IMR-90 (cell line): ENCODE measurements around the gene KCNN4. TPM values are rescaled to one million over a fixed set of nuclear protein-coding genes. Genes with fewer than 3 reads are reported as not detected.
"Not testable (repeated sequence)": the region's sequence is repeated elsewhere in the genome, so short reads cannot be mapped to it uniquely, and the experiment has no call there.

Source experiments
- ATAC-seq: fragments of 200-7000 bp; cut with Tn5 transposase; 2 replicates; pipeline ENCODE4 v1.9.1; 2020; ENCODE audit warnings: low read depth, mild to moderate bottlenecking, moderate library complexity
- BruUV-seq: library from RNA; stranded (reverse); fragments of 400-500 nt; replicated peaks from 2 replicates; lab custom pipeline; 2021; lab: Mats Ljungman, UMichigan
- CTCF ChIA-PET: fragments of 300-600 bp; formaldehyde crosslinking; extraction: SDS; loops from one replicate; lab custom pipeline; 2021; ENCODE audit warnings: antibody characterized with exemption; lab: Yijun Ruan, JAX
- POLR2A ChIA-PET: fragments of 300-600 bp; sonication (Branson Sonifier 250); formaldehyde crosslinking; loops from one replicate; lab custom pipeline; 2022; ENCODE audit warnings: antibody characterized with exemption; ENCODE audit not compliant: unreplicated experiment; lab: Charles Lee
- DNase-seq: peaks from one replicate; pipeline ENCODE4 v3.0.0; 2013
- H2AFZ ChIP-seq: replicated peaks from 2 replicates; pipeline ENCODE3; 2013; ENCODE audit warnings: low read length, mild to moderate bottlenecking; ENCODE audit not compliant: poor library complexity
- H2AK5ac ChIP-seq: 2 replicates; pipeline ENCODE4 v1.6.1; 2013; ENCODE audit warnings: low read depth, low read length, inconsistent platforms
- H2AK9ac ChIP-seq: replicated peaks from 2 replicates; pipeline ENCODE3; 2013; ENCODE audit warnings: mild to moderate bottlenecking, low read depth, low read length, moderate library complexity; ENCODE audit not compliant: poor library complexity
- H2BK120ac ChIP-seq: 2 replicates; pipeline ENCODE4 v1.6.1; 2013; ENCODE audit warnings: low read depth, low read length, inconsistent platforms
- H2BK15ac ChIP-seq: 3 replicates; pipeline ENCODE4 v1.6.1; 2013; ENCODE audit warnings: low read depth, low read length, inconsistent platforms
- H2BK20ac ChIP-seq: 2 replicates; pipeline ENCODE4 v1.6.1; 2013; ENCODE audit warnings: low read depth, mild to moderate bottlenecking, inconsistent platforms, low read length, moderate library complexity
- H2BK5ac ChIP-seq: 2 replicates; pipeline ENCODE4 v1.6.1; 2013; ENCODE audit warnings: mild to moderate bottlenecking, low read depth, low read length, inconsistent platforms; ENCODE audit not compliant: poor library complexity, severe bottlenecking
- H3K14ac ChIP-seq: replicated peaks from 2 replicates; pipeline ENCODE4 v1.6.1; 2013; ENCODE audit warnings: low read depth, low read length, inconsistent platforms
- H3K18ac ChIP-seq: 2 replicates; pipeline ENCODE4 v1.6.1; 2013; ENCODE audit warnings: low read depth, low read length, control low read depth
- H3K23ac ChIP-seq: 2 replicates; pipeline ENCODE4 v1.6.1; 2013; ENCODE audit warnings: low read depth, low read length, inconsistent platforms
- H3K27ac ChIP-seq: 2 replicates; pipeline ENCODE4 v1.5.1; 2013; ENCODE audit warnings: mild to moderate bottlenecking, control low read depth, low read length; ENCODE audit not compliant: insufficient read depth
- H3K27me3 ChIP-seq: 2 replicates; pipeline ENCODE4 v1.6.1; 2013; ENCODE audit warnings: low read length; ENCODE audit not compliant: control insufficient read depth, insufficient read depth
- H3K36me3 ChIP-seq: 2 replicates; pipeline ENCODE4 v1.6.1; 2013; ENCODE audit warnings: low read length, mixed read lengths; ENCODE audit not compliant: control insufficient read depth, insufficient read depth
- H3K4ac ChIP-seq: 2 replicates; pipeline ENCODE4 v1.6.1; 2013; ENCODE audit warnings: low read depth, low read length, inconsistent platforms
- H3K4me1 ChIP-seq: 2 replicates; pipeline ENCODE4 v1.6.1; 2013; ENCODE audit warnings: low read length, mixed read lengths; ENCODE audit not compliant: control insufficient read depth, insufficient read depth
- H3K4me2 ChIP-seq: 2 replicates; pipeline ENCODE4 v1.6.1; 2013; ENCODE audit warnings: low read depth, mild to moderate bottlenecking, control low read depth, low read length, moderate library complexity
- H3K4me3 ChIP-seq: 2 replicates; pipeline ENCODE4 v1.5.1; 2013; ENCODE audit warnings: low read depth, mild to moderate bottlenecking, control low read depth, low read length, moderate library complexity; ENCODE audit not compliant: insufficient read depth
- H3K56ac ChIP-seq: 2 replicates; pipeline ENCODE4 v1.6.1; 2013; ENCODE audit warnings: low read length, inconsistent platforms; ENCODE audit not compliant: insufficient read depth; ENCODE audit errors: extremely low read depth
- H3K79me1 ChIP-seq, 2 experiments: 2 replicates each; pipeline ENCODE4 v1.6.1; 2013; ENCODE audit warnings: low read length in 2 of 2, inconsistent platforms in 1 of 2, low read depth in 1 of 2
- H3K9ac ChIP-seq: 2 replicates; pipeline ENCODE4 v1.6.1; 2013; ENCODE audit warnings: low read depth, low read length, control low read depth
- H3K9me1 ChIP-seq: 2 replicates; pipeline ENCODE4 v1.6.1; 2013; ENCODE audit warnings: low read length, inconsistent platforms; ENCODE audit not compliant: insufficient read depth
- H3K9me3 ChIP-seq: 2 replicates; pipeline ENCODE4 v1.6.1; 2013; ENCODE audit warnings: low read length; ENCODE audit not compliant: control insufficient read depth, insufficient read depth
- H4K20me1 ChIP-seq: 2 replicates; pipeline ENCODE4 v1.6.1; 2013; ENCODE audit warnings: low read length, inconsistent platforms; ENCODE audit not compliant: insufficient read depth
- H4K5ac ChIP-seq: 2 replicates; pipeline ENCODE4 v1.6.1; 2013; ENCODE audit warnings: mild to moderate bottlenecking, low read depth, low read length, control low read depth
- H4K8ac ChIP-seq, 2 experiments: 2 replicates each; pipeline ENCODE4 v1.6.1; 2013; ENCODE audit warnings: low read depth in 2 of 2, low read length in 2 of 2, control low read depth in 1 of 2, inconsistent platforms in 1 of 2
- H4K91ac ChIP-seq: 2 replicates; pipeline ENCODE4 v1.6.1; 2013; ENCODE audit warnings: low read depth, low read length, inconsistent platforms; ENCODE audit not compliant: insufficient read depth
- CEBPB ChIP-seq: IDR thresholded peaks from 2 replicates; pipeline ENCODE4 v1.6.1; 2012; ENCODE audit warnings: low read depth, low read length, improper control_type of control experiment
- WGBS, 2 experiments: methylation state at CpG; one replicate each; pipeline versions ENCODE4 v1.1.5 to v1.1.7; 2013; ENCODE audit warnings: missing lambda C conversion rate in 2 of 2; ENCODE audit not compliant: insufficient read length in 1 of 2; ENCODE audit errors: extremely low coverage in 2 of 2; 5-methylcytosine and 5-hydroxymethylcytosine counted together
- dilution Hi-C: fragments of 300-500 bp; cut with HindIII; formaldehyde crosslinking; loops from one replicate; pipeline ENCODE4 v1.14.3; 2018; ENCODE audit warnings: low sequenced_read_pairs; ENCODE audit not compliant: unreplicated experiment
- in situ Hi-C: fragments of 300-500 bp; cut with MboI; formaldehyde crosslinking; loops from 3 replicates; pipeline ENCODE4 v1.14.3; 2019; ENCODE audit warnings: low sequenced_read_pairs, inconsistent platforms, mixed read lengths
- intact Hi-C: fragments of 100-400 bp; cut with micrococcal nuclease; formaldehyde crosslinking; loops from 2 replicates; pipeline ENCODE4 v1.10.0; 2022
- polyA plus RNA-seq, 3 experiments: library from polyadenylated mRNA; depleted of rRNA; stranded (reverse); fragments of >200 nt; gene quantifications; 2 replicates each; pipeline ENCODE4 v1.2.3, GENCODE V29; 2012; ENCODE audit warnings: low replicate concordance in 1 of 3
- total RNA-seq: library from RNA; depleted of rRNA; stranded (reverse); fragments of >200 nt; gene quantifications from 2 replicates; pipeline ENCODE4 v1.2.3, GENCODE V29; 2012

Gene KCNN4
- total and polyA plus RNA-seq, 2 of the 4 experiments (the other 2 are of a cell fraction): 0.54 to 0.99 TPM

DNA sequence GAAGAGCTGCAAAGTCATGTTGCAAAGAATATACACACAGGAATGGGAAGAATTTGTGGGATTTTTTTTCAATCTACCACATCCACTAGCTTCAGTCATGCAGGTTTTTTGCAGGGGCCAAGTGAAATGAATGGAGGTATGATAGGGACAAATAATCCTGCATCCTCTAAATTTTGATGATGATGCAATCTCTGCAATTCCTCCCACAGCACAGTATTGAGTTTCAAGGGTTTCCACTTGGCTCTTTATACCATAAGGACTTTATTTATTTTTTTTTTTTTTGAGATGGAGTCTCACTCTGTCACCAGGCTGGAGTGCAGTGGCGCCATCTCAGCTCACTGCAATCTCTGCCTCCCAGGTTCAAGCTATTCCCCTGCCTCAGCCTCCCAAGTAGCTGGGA, 36.7 kb upstream of the KCNN4 start:
- H3K27ac ChIP-seq, CTCF ChIA-PET, H3K9me1 ChIP-seq, H2BK20ac ChIP-seq, H3K4ac ChIP-seq, H4K20me1 ChIP-seq, H4K5ac ChIP-seq, H2BK5ac ChIP-seq, H3K36me3 ChIP-seq, H3K18ac ChIP-seq, H3K4me1 ChIP-seq, H3K27me3 ChIP-seq, H3K23ac ChIP-seq, H3K9me3 ChIP-seq, in situ Hi-C loops, H2AK5ac ChIP-seq, H3K4me3 ChIP-seq, H4K8ac ChIP-seq, ATAC-seq, H2AK9ac ChIP-seq, dilution Hi-C loops, H3K4me2 ChIP-seq, BruUV-seq, H3K14ac ChIP-seq, H2BK15ac ChIP-seq, POLR2A ChIA-PET, H3K9ac ChIP-seq, H2AFZ ChIP-seq, H3K79me1 ChIP-seq, H2BK120ac ChIP-seq, H3K56ac ChIP-seq, H4K91ac ChIP-seq: not testable (repeated sequence)
- WGBS, 2 experiments: no CpG with 5 or more reads among the region's 1 CpG
- intact Hi-C loops: loop anchor here (5.0 kb wide), 1 partner anchor 530 kb away; no protein-coding TSS in a partner anchor
- peak; percentile 2 for DNase-seq
- peak; percentile 76 for TF ChIP-seq CEBPB
